A673 (cell line): ENCODE data around the gene COPS7A.

ENCODE experiments used
- CTCF ChIP-seq: fragments of 300-800, 200-600 bp; sonication (generic); conservative IDR thresholded peaks from 2 replicates; pipeline ENCODE4 v1.5.1; 2017; ENCODE audit warnings: low read depth, mild to moderate bottlenecking, antibody characterized with exemption, low read length, moderate library complexity, mixed read lengths
- EZH2 ChIP-seq: fragments of 200-600 bp; sonication (generic); IDR thresholded peaks from 2 replicates; pipeline ENCODE4 v1.6.1; 2017; ENCODE audit warnings: borderline replicate concordance, low read depth, mild to moderate bottlenecking, mixed read lengths, antibody characterized with exemption, low read length; ENCODE audit not compliant: poor library complexity, severe bottlenecking

GRCh38 chr12:6751767-6752166, 27.9 kb downstream of the COPS7A start:
- TF ChIP-seq EZH2 (no peak), CTCF (no peak)
